LNCaP clone FGC (cell line): Measurements from ENCODE around the gene PRKAG2.

Source experiments
- DNase-seq: peaks from one replicate; pipeline ENCODE4 v3.0.0-alpha.2; 2011; ENCODE audit warnings: low read depth
- H3K4me3 ChIP-seq: 2 replicates; pipeline ENCODE4 v1.5.1; 2011; ENCODE audit warnings: mild to moderate bottlenecking, low read depth, low read length, control low read depth
- TF ChIP-seq, protein P1 (sequence below): IDR thresholded peaks from 2 replicates; pipeline ENCODE4 v1.5.1; 2012; ENCODE audit warnings: mild to moderate bottlenecking; ENCODE audit not compliant: control insufficient read depth, insufficient read depth; ENCODE audit errors: extremely low read depth

The PRKAG2 gene

DNA sequence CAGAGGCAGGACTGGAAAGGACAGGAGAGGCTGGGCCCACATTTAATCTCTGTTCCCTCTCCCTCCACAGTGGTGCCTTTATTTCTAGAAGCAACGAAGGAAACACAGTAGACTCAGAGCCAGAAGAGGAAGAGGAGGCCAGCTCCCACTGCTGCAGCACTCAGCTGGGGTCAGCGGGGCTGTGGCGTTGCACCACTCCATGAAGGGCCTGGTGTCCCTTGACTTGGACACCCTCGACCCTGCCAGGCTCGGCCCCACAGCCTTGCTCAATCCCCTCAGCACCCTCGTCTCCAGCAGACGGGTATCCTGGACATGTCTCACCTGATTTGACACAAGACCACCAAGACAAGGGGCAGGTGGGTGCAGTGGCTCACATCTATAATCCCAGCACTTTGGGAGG is 38.8 kb downstream of the PRKAG2 start:
- H3K4me3 ChIP-seq: no peak overlapping the region
- TF ChIP-seq, protein P1, sequence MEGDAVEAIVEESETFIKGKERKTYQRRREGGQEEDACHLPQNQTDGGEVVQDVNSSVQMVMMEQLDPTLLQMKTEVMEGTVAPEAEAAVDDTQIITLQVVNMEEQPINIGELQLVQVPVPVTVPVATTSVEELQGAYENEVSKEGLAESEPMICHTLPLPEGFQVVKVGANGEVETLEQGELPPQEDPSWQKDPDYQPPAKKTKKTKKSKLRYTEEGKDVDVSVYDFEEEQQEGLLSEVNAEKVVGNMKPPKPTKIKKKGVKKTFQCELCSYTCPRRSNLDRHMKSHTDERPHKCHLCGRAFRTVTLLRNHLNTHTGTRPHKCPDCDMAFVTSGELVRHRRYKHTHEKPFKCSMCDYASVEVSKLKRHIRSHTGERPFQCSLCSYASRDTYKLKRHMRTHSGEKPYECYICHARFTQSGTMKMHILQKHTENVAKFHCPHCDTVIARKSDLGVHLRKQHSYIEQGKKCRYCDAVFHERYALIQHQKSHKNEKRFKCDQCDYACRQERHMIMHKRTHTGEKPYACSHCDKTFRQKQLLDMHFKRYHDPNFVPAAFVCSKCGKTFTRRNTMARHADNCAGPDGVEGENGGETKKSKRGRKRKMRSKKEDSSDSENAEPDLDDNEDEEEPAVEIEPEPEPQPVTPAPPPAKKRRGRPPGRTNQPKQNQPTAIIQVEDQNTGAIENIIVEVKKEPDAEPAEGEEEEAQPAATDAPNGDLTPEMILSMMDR: no peak
- DNase-seq: no peak

DNA sequence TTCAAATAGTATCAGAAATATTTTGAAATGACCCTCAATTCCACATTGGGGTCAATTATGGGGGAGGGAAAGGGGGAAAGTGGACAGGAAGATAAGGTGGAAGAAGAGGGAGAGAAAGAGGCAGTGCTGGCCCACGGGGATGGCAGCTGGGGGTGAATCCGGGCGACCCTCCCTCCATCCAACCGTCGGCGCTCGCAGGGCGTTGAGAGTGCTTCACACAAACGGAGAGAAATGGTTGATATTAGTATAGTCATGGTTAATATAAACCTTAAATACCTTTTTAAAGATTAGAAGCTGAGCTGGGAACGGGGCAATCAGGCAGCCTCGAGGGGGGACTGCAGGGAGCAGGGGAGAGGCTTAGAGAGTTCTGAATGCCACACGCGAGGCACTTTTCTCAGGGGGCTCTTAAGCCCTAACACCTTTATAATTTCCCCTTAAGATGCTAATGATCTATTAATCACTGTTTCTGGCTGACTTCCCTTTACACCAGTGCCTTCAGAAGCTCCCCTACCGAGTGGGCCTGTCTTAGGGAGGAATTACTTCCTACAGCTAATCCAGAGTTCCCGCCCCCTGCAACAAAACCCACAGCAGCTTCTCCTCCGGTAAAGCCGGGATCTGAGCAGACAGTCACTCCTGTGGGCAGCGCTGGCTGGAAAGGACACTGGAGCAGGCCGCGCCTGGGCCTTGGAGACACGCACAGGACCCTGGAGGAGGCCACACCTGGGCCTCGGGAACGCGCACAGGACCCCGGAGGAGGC is 39.5 kb downstream of the PRKAG2 start:
- TF ChIP-seq, protein P1: no peak
- no peak for DNase-seq
- no peak overlapping the region for H3K4me3 ChIP-seq

DNA sequence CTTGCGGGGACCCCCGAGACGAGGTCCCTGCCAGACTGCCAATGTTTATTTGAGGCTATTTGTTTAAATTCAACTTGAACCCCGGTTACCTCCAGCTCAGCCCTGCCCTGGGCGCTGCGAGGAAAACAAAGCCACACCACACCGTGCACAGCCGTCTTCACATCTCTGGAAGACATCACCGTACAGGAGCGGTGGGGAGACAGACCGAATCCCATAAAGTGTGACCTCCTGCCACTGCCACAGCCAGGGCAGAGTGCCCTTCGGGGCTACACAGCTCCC is 40.0 kb downstream of the PRKAG2 start:
- TF ChIP-seq, protein P1: no peak
- H3K4me3 ChIP-seq: no peak overlapping the region

DNA sequence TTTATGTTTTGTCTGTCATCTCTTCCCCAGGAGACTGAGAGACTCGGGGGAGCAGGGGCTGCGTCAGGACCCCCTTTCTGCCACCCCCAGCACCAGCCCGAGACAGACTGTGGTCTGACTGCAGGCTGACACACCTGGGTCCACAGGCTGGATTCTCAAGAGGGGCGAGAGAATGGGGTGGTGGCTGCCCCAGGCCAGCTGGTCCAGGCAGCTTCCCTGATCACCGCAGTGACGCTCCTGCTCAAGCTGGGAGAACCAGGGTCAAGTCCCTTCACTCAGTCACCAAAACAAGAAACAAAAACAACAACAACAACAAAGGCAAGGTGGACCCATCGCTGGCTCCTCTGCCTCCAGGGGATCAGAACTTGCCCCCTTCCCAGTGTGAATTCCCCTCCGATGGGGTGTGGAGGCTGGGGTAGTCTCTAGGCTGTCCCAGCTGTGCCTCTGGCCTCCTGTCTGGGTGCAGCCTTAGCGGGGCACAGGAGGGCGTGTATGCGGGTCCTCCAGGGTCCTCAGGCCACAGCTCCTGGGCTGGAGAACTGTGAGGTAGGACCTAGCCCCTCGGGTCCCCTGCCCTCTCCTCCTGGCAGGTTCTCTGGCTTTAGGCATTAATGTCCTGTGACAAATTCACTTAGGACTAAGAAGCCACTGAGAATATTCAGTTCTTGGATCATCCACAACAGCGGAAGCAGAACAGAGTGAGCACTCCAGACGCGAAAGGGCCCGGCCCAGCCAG is 40.6 kb downstream of the PRKAG2 start:
- TF ChIP-seq, protein P1: no peak
- no peak for DNase-seq
- no peak overlapping the region for H3K4me3 ChIP-seq

More for the DNA sequence above, 40.0 kb downstream of the PRKAG2 start:
- DNase-seq: no peak

DNA sequence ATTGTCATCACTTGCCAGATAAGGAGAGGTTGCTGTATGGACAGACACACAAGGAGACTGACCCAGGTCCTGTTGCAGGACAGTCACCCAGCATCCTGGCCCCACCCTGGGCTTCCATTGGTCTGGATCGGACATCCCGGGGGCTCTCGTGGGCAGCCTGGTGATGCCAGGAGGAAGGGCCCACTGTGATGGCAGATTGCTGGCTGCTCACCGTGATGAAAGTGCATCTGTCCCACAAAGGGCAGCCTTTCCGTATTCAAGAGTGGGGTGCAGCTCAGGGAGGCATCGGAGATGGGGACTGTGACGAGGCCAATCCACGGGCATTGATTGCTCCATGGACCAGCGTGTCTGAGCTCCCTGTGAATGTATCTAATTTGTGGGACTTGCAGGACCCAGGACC is 41.3 kb downstream of the PRKAG2 start:
- TF ChIP-seq, protein P1: no peak
- no peak overlapping the region for H3K4me3 ChIP-seq
- no peak for DNase-seq

DNA sequence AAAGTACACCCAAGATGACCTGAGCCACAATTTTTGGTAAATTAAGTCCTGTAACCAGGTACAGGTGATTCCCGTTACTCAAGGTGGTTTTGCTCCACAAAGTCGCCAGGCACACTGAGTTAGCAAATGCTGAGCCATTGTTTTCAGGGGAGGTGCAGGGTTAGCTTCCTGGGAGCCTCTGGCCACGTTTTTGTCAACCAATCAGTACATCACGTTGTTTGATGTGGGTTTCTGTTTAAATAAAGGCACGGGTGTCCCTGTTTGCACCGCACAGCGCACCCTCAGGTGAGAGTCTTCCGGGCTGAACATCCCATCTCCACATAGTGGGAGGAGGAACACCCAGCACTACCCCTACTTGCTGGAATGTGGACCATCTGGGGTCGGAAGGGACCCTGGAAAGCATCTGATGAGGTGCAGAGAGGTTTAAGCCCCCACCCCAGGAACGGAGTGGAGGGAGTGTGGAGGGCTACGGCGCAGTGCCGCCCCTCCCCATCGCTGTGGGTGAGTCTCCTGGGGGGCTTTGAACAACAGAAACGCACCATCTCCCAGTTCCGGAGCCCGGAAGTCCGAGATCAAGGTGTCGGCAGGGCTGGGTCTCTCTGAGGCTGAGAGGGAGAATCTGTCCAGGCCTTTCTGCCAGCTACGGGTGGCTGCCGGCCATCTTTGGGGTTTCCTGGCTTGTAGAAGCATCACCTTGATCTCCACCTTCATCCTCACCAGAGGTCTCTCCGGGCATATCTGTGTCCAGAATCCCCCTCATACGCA is 42.5 kb downstream of the PRKAG2 start:
- TF ChIP-seq, protein P1: no peak
- H3K4me3 ChIP-seq: no peak overlapping the region
- no peak for DNase-seq
